Stimulated activated CD8-positive, alpha-beta memory T cell treated with anti-CD3 and anti-CD28 coated beads, Interleukin-15, amount 100 ng/mL, for 48 hours (primary cell): Measurements from ENCODE around the gene ZNF467.

ENCODE experiments used
- DNase-seq, 2 donors: peaks; one replicate each; pipeline ENCODE4 v3.0.0-alpha.2; 2020; ENCODE audit warnings: low read depth in 2 of 2

The ZNF467 gene

DNA sequence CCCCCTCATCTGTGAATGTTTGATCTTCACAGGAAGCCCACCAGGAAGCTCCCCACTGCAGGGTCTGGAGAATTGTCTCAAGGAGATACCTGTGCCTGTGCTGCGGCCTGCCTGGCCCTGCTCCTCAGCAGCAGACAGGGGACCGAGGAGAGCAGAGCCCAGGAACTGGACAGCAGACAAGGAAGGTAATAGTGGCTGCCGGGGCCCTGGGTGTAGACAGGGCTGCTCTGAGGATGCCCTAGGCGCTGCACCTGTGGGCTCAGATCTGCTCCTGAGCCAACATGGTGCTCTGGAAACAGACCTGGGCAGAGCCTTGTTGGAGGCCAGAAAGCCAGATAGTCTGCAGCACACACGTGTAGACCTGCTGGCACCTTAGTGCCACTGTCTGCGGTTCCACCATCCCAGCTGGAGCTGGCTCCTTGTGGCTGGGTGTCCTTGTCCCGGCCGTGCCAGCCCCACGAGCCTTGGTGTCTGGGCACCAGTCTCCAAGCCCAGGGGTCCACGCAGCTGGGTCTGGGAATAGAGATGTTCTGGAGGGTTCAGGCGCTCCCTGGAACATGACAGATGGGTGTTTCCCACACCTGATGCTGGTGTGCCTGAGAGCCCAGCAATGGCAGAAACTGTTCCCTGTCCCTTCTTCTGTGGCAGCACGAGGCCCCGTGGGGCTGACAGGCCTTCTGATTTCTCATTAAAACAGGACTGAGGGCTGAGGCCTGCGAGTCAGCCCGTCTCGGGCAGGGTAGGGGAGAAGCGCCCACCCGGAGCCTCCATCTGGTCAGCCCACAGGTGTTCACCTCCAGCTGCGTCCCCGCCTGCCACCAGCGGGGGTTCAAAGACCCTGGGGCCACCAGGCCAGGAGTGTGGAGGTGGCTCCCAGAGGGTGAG, 44.7 kb downstream of the ZNF467 start:
- DNase-seq, result no peak

DNA sequence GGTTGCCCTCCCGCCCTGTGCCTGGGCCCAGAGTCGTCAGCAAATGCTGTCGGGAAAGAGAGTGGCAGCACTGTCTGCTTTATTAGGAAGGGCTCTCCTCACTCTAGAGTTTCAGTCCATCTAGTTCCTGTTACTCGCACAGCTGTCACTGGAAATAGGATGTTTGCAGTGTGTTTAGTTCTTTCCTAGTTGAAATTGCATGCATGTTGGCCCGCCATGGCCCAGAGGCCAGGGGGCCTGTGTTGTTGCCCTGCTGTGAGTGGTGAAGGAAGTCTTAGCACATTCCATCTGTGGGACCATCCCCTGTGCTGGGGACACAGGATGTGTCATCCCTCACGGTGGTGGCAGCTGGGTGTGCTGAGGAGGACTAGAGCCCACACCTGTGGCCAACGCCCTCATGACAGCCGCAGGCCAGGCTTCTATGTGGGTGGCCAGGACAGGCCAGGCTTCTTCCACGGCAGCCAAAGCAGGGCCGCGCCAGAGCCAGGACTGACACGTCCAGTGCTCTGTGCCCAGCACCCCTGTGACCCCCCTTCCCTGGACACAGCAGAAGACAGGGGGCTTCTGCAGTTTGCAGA, 45.4 kb downstream of the ZNF467 start:
- DNase-seq, result no peak

DNA sequence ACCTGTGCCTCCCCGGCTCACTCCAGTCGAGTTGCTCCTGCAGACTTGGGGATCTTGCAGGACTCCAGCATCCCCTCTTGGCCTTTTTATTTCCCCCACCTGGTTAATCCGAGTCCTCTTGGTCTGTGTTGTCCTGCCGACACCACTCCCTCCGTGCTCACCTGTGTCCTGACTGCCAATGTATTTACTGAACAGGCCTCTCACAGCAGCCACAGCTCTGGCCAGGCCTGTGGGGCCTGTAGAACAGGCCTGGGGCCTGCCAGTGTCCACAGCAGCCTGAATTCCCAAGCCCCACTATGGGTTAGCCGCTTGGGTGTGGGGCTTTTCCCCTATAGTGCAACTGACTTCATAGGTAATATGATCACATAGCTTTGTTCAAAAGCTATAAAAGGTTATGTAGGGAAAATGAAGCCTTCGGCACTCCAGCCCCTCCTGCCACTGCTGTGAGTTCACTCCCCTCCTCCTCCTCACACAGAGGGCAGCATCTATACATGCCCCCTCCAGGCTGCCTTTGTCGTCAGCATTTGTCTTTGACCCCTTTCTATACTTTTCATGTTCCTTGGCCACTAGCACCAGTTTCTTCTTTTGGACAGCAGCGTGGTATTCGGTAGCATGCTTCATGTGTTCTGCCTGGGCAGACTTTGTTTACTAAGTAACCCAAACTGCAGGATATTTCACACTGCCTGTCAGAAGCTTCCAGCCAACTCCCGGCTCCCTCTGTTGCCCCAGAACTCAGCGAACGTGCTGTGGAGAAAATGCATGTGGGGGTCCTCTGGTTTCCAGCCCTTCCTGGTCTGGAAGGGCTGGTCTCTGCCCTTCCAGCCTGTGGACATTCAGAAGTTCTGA, 46.1 kb downstream of the ZNF467 start:
- no peak for DNase-seq

DNA sequence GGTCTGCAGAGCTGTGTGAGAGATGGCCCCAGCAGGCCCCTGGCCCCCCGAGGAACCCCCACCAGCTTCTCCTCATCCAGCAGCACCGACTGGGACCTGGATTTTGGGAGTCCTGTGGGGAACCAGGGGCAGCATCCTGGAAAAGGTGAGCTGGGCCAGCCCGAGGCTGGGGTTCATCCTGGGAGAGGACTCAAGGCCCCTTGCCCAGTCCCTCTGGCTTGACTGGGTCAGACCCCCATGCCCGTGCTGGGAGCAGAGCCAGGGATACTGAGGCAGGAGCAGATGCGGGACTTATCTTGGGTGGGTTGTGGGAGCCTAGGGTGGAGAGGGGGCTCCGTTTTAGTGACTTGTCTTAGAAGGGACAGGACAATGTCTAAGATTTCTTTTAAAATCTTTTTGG, 47.5 kb downstream of the ZNF467 start:
- DNase-seq, result no peak

DNA sequence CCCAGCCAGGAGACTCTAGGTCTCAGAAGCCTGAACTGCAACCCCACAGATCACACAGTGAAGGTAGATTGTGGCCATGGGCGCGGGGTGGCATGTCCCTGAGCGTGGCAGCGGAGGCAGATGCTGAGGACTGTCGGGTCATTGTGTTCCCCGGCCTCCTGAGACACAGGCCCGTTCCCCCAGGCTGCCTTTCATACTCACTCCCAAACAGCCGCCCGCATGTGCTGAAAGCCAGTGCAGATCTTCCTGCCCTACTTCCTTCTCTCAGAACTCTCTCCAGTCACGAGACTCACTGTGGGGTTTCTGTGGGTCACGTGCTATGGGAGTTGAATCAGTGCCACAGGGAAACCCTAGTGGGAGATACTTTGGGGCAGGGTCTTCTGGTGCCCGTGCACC, 48.0 kb downstream of the ZNF467 start:
- DNase-seq, result no peak

DNA sequence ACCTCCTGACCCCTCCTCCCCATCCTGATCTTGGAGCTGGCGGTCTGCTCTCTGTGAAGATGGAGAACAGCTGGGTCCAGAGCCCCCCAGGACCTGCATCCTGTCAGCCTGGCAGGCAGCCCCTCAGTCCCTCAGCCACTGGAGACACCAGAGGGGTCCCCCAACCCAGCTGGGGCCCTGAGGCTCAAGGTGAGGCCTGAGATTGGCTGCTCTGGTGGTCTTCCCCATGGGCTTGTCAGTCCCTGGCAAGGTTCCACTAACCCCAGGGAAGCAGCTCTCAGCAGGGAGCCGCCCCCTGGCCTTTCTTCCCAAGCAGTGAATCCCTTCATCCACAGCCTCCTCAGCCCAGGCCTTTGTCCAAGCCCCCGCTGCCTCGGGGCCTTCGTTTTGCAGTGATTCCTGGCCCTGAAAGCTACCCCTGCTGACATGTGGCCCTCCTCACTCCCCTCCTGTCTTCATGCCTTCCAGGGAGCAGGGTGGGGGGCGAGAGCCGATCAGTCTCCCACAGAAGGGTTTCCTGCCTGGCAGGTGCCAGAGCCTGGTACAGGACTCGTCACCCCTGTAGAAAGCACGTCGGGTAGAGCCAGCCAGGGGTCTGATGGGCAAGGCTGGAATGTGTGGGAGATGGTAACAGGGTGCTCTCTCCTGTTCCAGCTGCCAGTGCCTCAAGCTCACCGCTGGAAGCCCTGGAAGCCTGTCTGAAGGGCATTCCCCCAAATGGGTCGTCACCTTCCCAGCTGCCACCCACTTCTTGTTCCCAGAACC, 48.5 kb downstream of the ZNF467 start:
- DNase-seq, result no peak

DNA sequence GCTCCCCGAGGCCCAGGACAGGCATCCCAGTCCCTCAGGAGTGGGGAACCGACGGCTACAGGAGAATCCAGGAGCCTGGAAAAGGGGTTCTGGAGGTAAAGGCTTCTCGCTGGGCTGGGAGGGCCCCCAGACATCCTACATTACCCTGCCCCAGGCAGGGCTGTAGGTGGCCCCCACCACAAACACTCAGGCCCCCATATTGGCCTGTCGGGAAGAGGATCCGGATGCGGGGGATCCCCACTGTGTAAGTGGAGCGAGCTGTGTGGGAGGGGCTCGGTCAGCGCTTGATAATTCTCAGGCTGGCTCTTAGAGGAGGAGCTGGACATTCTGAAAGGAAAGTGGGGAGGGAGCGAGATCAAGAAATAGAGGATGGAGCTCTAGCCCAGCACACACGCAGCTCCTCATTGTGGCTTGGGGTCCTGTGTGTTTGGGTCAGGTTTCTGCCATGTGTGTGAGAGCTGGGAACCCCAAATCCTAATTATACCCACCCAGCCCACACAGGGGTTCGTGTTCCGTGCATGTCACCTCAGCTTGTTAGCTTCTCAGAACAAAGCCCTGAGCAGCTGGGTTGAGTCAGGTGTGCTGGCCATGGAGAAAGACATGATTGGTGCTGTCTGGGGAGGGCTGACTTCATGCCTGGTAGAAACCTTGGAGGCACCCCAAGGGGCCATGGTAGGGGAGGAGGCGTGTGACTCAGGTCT, 49.4 kb downstream of the ZNF467 start:
- no peak for DNase-seq

DNA sequence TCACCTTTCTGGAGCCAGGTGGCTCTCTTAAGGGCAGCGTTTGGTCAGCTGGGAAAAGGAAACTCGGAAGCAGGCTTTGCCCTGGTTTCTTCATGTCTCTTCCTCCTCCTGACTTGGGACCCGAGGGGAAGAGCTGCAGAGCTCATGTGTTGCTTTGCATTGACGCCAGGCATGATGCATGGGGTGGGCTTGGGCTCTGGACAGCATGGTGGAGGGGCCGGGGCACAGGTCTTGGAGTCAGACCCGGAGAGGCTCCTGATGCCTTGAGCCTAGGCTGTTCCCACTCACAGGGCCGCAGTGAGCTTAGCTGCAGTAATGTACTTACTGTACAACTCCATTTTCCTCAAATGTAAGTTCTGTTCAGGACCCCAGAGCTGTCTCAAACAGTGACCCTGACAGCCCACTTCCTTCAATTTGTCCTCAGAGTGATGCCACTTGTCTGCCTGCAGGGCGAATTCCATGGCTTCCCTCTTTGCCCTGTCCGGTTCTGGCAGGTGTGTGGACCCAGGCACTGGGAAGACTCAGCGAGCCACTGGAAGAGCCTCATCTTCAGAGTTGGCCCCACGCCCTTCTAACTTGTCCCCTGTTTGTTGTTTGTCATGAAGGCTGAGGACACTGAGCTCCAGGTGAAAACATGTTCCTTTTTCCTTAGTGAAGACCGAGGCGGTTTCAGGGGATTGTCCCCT, 50.2 kb downstream of the ZNF467 start:
- DNase-seq, result no peak

DNA sequence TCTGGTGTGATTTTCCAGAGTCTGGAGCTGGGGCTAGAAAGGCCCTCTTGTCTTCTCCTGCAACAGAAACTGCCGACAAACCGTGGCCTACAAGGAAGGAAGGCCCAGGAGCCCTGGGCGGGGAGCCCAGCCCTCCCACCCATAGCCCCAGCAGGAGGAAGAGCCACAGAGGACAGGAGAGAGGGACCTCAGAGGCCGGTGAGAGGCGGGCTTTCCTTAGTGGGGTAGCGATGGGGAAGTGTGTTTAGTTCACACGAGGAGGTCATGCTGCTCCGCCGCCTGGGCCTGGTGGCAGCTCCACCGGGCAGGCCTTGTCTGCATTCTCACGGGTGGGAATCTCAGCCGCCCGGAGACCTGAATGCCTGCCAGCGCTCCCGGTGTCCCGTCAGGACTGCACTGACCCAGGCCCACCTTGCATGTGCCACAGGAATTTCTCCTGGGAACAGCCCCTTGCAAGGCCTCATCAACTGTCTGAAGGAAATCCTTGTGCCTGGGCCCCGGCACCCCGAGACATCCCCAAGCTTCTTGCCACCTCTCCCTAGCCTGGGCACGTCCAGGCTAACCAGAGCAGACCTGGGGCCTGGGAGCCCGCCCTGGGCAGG, 50.9 kb downstream of the ZNF467 start:
- no peak for DNase-seq

DNA sequence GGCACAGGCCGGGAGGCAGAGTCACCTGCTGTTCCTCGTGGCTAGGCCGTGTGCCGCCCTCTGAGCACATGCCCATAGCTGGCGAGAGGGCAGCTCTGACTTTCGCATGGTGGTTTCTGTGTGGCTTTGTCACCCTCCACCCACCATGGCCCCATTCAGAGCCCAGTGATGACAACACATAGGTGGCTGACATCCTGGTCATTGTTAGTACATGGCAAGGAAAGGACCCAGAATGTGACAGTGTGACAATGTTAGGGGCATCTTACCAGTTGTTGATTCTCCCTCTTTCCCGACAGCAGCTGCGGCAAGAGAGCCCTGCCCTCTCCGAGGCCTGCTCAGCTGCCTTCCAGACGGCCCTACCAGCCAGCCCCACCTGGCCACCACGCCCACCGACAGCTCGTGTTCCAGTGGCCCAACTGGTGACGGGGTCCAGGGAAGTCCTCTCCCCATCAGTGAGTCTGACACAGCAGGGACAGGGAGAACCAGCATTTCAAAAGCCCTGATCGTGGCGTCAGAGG, 52.2 kb downstream of the ZNF467 start:
- no peak for DNase-seq

DNA sequence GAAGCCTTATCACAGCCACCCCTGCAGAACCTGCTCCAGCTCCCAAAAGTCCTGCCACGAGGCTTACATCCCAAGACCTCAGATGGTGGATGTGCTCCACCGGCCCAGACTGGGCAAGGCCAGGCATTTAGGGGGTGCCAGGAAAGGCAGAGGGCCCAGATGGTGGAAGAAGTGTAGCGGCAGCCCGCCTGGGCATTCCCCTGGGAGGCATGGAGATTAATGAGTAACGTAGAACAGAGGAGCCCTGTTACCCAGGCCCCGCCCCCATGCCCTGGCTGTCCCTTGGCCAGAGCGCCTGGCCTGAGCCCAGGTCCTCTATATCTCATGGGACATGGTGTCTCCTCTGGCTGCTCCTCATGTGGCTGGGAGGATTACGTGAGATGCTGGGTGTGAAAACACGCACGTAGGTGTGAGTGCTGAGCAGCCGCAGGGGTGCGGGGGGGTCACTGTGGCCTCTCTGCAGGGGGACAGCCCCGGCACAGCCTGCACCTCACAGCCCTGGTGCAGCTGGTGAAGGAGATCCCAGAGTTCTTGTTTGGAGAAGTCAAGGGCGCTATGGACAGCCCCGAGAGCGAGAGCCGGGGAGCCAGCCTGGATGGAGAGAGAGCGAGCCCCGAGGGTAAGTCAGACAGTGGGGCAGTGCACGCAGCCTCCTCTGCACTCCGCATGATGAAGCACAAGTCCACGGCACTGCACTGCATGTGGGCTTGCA, 52.9 kb downstream of the ZNF467 start:
- DNase-seq, result no peak

DNA sequence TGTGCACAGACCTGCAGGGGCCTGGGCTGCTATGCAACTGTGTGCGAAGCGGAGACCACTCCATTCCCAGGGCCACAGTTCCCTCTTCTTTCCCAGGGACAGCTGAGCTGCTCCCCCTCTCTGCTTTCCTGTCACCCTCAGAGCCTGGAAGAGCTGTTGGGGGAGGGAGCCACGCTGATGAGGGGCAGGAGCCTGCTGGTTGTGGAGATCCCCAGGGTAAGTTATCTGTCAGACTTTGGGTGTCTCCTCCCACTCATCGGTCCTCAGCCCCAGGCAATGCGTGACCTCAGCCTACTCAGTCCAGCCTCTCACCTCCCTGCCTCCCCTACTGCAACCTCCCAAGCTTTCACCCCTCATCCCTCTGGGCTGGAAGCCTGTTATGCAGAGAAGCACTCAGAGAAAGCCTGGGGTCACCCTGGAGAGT, 53.5 kb downstream of the ZNF467 start:
- DNase-seq, result no peak

DNA sequence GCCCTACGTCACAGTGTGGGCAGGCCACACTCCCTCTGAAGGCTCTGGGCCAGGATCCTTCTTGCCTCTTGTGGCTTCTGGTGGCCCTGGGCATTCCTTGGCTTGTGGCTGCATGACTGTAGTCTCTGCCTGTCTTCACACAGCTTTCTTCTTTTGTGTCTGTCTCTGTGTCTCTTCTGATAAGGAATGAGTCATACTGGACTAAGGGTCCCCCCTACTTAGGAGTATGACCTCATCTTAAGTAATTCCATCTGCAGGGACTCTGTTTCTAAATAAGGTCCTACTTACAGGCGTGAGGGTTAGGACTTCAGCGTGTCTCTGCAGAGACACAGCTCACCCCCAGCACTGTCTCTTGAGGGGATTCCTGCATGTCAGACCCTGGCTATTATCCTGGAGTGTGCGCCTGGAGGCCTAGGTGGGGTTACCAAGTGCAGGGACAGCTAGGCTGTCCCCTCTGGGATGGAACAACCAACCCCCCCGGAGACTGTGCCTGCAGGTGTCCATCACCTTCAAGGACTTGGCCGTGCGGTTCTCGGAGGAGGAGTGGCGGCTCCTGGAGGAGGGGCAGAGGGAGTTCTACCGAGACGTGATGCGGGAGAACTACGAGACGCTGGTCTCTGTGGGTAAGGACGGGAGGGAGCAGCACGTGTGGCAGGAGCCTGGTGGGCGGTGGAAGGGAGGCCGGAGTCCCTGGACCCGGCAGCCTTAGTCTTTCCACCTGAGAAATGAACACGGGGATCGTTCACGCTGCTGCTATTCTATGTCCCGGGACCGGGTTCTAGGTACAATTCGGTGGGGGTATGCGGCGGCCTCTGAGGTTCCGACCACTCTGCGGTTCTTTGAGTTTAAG, 54.1 kb downstream of the ZNF467 start:
- DNase-seq, result no peak

DNA sequence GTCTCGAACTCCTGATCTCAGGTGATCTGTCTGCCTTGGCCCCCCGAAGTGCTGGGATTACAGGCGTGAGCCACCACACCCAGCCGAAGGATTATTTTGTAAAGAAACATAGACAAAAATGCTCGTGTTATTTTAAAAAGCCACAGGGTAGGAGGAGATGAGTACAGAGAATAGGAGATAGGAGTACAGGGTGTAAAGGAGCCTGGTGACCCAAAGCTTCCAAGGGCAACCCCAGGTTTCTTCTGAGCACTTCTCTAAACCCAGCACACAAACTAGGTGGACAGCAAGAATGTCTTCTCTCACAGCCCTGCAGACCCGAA, 54.7 kb downstream of the ZNF467 start:
- DNase-seq, result no peak

DNA sequence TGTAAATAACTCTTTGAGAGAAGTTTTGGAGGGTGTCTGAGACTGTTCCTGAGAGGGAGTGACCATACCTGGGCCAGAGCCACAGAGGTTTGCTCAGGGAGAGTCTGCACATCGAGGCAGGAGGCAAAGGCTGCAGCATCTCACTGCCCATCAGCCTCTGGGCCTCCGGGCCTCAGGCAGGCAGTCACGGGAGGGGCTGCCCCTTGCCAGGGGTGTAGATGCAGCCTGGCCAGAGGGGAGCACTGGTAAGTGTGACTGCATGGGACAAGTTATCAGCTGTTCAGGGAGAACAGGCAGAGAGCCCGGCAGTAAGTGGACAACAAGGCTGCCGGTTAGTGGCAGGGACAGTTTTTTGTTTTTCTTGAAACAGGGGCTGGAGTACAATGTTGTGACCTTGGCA, 55.9 kb downstream of the ZNF467 start:
- DNase-seq, result no peak

DNA sequence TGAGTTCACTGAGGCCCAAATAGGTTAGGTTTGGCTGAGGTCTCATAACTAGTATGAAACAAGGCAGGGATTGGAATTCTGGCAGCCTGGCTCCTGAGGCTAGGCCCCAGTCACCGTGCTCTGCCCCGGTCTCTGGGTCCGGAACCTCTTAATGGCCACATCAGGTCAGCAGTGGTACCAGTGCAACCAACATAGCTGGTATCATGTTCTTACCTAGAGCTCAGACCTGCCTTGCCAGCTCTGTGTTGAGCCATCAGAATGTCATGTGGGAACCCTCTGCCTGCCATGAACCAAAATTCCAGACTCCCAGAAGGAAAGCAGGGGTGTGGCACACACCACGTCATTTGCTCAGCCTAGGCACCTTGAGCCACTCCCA, 56.5 kb downstream of the ZNF467 start:
- DNase-seq, result no peak

DNA sequence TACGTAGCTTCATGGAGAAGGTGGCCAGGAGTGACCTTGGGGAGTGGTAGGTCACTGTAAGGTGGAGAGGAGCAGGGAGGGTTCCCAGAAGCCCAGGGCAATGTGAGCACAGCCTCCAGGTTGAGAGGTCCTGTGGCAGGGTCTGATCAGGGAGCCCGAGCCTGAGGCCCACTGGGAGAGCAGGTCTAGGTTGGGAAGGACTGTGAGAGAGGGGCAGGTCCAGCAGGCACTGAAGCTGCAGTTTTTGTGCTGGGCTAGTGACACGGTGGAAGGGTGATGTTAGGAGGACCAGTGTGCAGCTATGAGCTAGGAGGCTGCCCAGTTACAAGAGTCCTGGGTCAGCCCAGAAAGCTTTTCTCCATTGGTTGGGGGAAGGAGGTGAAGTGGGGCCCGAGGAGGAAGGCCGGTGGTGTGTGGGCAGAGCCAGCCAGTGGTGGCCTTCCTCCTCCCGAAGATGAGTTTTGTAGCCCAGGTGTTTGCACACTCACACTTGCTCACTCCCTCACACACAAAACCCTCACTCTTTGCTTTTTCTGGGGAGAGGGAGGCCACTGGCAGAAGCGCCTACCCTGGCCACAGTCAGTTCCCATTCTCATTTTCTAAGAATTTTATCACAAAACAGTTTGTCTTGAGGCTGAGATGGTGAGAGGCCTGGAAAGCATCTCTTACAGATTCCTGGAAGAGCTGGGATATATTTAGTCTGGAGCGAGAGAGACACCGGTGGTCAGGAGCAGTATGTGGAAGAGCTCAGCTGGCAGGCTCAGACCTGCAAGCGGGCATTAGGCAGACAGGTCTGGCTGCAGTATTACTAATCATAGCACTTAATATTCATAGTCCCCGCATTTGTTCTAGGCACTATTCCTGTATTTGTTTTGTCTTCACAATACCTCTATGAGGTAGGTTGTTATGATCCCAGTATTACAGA, 57.1 kb downstream of the ZNF467 start:
- no peak for DNase-seq

DNA sequence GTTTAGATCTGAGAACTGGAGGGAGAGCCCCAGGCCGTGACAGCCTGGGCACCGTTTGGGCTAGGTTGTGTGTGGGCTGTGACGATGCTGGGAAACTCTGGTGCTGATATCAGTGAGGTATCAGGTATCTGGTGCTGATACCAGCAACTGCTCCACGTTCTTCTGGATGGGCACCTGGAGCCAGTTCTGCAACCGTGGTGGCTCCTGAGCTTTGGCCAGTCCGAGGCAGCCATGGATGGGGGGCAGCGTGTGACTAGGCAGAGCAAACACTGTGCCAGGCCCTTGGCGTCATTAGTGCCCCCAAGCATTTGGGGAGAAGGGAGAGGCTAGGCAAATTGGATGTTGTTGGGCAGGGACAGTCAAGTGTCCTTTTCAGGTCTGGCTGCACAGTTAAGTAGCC, 57.9 kb downstream of the ZNF467 start:
- no peak for DNase-seq
